Neural cell (in vitro differentiated cells): Measurements from ENCODE around the gene LZTR1.

Source experiments
- EP300 ChIP-seq: fragments of 450-650 bp; conservative IDR thresholded peaks from 2 replicates; pipeline ENCODE4 v1.6.1; 2014; ENCODE audit warnings: antibody characterized with exemption, mild to moderate bottlenecking, moderate library complexity; ENCODE audit not compliant: poor library complexity, severe bottlenecking
- EZH2 ChIP-seq: fragments of 200-600, 300-800 bp; shearing (Covaris generic), sonication (generic); IDR thresholded peaks from 2 replicates; pipeline ENCODE4 v1.6.1; 2014; ENCODE audit warnings: antibody characterized with exemption, low read length, borderline replicate concordance, mild to moderate bottlenecking; ENCODE audit not compliant: insufficient read depth, poor library complexity, severe bottlenecking
- MXI1 ChIP-seq: fragments of 450-650 bp; conservative IDR thresholded peaks from 2 replicates; pipeline ENCODE4 v1.6.1; 2014; ENCODE audit warnings: antibody characterized with exemption, mild to moderate bottlenecking; ENCODE audit not compliant: poor library complexity, severe bottlenecking
- TF ChIP-seq, protein P1 (sequence below): fragments of 450-650 bp; IDR thresholded peaks from 2 replicates; pipeline ENCODE4 v1.5.1; 2014; ENCODE audit warnings: antibody characterized with exemption, mild to moderate bottlenecking, moderate library complexity; ENCODE audit not compliant: poor library complexity, severe bottlenecking

GRCh38 chr22:20999350-21000206 is 17.5 kb downstream of the LZTR1 start:
- TF ChIP-seq MXI1 = no peak
- TF ChIP-seq EP300 = no peak
- TF ChIP-seq, protein P1, sequence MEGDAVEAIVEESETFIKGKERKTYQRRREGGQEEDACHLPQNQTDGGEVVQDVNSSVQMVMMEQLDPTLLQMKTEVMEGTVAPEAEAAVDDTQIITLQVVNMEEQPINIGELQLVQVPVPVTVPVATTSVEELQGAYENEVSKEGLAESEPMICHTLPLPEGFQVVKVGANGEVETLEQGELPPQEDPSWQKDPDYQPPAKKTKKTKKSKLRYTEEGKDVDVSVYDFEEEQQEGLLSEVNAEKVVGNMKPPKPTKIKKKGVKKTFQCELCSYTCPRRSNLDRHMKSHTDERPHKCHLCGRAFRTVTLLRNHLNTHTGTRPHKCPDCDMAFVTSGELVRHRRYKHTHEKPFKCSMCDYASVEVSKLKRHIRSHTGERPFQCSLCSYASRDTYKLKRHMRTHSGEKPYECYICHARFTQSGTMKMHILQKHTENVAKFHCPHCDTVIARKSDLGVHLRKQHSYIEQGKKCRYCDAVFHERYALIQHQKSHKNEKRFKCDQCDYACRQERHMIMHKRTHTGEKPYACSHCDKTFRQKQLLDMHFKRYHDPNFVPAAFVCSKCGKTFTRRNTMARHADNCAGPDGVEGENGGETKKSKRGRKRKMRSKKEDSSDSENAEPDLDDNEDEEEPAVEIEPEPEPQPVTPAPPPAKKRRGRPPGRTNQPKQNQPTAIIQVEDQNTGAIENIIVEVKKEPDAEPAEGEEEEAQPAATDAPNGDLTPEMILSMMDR = no peak
- no peak for TF ChIP-seq EZH2
